Astrocyte of the cerebellum (primary cell): ENCODE results near the gene IPO4.

ENCODE experiments used
- DNase-seq: peaks from one replicate; pipeline ENCODE4 v3.0.0-alpha.2; 2011; ENCODE audit warnings: low read depth
- H3K4me3 ChIP-seq: 2 replicates; pipeline ENCODE4 v1.5.1; 2011; ENCODE audit warnings: mild to moderate bottlenecking, low read depth, low read length, moderate library complexity
- in situ Hi-C: cut with HindIII; loops from 2 replicates; pipeline ENCODE4 v1.10.0; 2017; ENCODE audit warnings: low sequenced_read_pairs
- TF ChIP-seq, protein P1 (sequence below): IDR thresholded peaks from 2 replicates; pipeline ENCODE4 v1.5.1; 2012; ENCODE audit warnings: low read length, low read depth, moderate library complexity, mild to moderate bottlenecking; ENCODE audit errors: missing control alignments

Gene IPO4

DNA sequence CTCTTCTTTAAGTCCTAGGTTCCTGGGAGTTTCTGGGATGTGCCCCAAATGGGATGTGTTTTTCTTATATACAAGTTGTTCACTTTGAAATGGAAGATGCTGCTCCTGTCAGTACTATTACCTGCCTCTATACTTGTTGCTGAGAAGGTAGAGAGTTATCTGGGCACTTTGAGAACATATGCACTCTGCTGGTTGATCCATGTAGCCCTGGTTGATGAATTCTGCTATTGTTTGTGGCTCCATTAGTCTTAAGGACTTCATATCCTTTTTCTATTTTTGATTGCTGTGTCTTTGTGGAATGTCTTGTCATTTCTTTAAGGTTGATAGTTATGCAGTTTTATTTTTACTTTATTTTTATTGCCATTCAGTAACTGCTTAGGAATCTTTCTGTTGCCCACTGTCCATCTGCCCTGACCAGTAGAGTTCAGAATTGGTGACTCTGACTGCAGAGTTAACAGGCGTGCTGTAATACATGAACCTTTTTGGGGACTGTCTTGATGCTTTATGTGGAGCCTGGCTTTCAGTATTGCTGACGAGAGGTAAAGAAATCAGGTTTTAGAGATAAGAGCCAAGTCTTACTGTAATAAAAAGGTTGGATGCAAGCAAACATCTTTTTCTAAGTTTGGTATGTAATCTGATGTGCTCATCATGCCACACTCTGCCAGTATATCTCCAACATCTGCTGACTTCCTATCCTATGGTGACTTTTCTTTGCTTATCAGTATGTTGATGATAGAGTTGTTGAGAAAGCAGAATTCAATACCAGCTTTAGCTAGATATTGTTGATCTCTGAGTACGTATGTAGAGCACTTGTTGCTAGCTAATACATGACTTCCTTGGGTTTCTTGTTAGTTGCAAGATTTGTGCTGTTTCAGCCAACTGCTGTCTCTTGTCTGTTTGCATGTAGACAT is 45.7 kb upstream of the IPO4 start:
- TF ChIP-seq, protein P1, sequence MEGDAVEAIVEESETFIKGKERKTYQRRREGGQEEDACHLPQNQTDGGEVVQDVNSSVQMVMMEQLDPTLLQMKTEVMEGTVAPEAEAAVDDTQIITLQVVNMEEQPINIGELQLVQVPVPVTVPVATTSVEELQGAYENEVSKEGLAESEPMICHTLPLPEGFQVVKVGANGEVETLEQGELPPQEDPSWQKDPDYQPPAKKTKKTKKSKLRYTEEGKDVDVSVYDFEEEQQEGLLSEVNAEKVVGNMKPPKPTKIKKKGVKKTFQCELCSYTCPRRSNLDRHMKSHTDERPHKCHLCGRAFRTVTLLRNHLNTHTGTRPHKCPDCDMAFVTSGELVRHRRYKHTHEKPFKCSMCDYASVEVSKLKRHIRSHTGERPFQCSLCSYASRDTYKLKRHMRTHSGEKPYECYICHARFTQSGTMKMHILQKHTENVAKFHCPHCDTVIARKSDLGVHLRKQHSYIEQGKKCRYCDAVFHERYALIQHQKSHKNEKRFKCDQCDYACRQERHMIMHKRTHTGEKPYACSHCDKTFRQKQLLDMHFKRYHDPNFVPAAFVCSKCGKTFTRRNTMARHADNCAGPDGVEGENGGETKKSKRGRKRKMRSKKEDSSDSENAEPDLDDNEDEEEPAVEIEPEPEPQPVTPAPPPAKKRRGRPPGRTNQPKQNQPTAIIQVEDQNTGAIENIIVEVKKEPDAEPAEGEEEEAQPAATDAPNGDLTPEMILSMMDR, result no peak

DNA sequence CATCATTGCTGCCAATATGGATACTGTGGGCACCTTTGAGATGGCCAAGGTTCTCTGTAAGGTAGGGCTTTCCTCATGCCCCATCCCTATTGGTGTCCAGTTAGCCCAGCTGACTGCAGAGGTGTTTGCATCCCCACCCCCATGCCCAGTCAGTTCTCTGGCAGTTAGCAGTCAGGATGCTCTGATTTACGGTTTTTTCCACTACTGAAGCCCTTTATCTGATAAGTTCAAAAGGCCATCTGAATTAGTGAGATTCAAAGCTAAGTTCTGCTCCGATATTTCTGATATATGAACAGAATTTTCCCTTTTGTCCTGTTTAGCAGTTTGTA is 44.9 kb upstream of the IPO4 start:
- DNase-seq, result no peak
- H3K4me3 ChIP-seq, result peak overlapping the region; percentile 76
- TF ChIP-seq, protein P1, result no peak
- in situ Hi-C loops, result no loop called here

More for the DNA sequence above, 45.7 kb upstream of the IPO4 start:
- H3K4me3 ChIP-seq, result no peak overlapping the region
- in situ Hi-C loops, result no loop called here
- no peak for DNase-seq

- in situ Hi-C loops, result no loop called here
- TF ChIP-seq, protein P1, result no peak
- DNase-seq, result no peak
- peak within 1 kb of the TSS; percentile 76 for H3K4me3 ChIP-seq
These were observed 44.3 kb upstream of the IPO4 start, which contains the start of gene GMPR2 for GRCh38 chr14:24232645-24233537. Gene GMPR2, plus strand, starts transcription at chr14:24232929. Its CDS starts 325 bp downstream, at chr14:24233254.

DNA sequence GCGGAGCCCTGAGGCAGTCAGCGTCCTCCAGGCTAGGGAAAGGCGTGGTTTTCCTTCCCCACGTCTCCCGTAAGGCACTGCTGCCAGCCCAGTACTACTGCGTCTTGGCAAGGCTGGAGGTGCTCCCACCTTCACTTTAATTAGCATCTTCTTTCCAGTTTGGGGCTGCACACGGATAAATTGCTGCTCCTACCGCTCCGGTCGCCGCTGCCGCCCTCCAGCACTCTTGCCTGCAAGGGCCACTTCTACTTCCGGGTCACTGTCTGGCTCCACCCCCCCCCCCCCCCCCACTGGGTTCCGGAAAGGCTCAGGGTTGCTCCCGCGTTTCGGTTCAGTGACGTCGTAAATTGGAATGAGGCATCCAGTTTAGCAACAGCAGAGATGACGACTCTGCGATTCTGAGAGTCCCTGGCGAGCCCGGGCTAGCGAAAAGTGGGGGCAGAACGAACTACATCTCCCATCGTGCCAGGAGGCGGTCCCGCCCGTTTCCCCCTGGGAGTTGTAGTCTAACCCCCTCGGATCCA is 43.6 kb upstream of the IPO4 start, which contains the start of gene NEDD8:
TSS of gene NEDD8 (minus strand) at position 247 of the 524 bp plus-strand sequence. CDS start at position 147, 100 bp downstream.
- TF ChIP-seq, protein P1, result no peak
- DNase-seq, result peak; percentile 91
- in situ Hi-C loops, result no loop called here
- H3K4me3 ChIP-seq, result peak within 1 kb of the TSS; percentile 76

DNA sequence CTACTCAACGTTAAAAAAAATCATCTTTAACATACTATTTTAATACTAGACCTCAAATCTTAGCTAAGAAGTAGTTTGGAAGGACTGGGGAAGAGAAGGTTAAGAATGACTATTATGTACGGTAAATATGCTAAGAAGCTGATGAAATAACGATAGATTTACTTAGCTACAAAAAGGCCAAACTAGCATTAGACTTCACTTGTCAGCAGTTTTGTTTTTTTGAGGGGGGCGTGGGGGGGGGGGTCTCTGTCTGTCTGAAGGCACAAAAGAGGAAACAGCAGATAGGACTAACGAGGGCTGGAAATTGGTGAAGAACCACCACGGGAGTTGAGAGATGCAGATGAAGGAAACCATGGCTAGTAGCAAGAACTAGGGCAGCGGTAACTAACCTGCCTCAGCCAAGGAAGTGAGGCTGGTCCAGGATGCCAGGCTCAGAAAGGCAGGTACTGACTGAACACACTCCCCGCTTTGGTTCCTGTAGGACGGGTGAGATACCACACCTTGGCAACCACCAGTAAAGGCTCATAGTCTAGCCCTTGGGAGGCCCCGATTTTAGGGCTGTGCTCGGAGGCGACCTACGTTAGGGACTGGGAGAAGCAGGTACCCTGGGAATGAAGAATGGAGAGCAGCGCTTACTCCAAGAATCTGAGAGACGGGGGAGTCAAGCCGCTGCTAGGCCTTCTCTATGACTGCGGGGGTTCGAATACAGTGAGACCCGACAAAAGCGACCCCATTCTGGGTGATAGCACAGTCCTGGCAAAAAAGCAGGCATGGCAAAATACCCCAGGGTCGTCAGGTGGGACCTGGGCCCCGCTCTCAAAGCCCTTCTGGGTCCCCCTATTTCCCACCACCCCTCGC is 42.9 kb upstream of the IPO4 start:
- TF ChIP-seq, protein P1, result no peak
- H3K4me3 ChIP-seq, result peak overlapping the region; percentile 76
- in situ Hi-C loops, result no loop called here
- no peak for DNase-seq
